Heart right ventricle (tissue), 16 donors: ENCODE results near the gene TRIM45. TPM values are rescaled to one million over a fixed set of nuclear protein-coding genes. Genes with fewer than 3 reads are reported as not detected.

Experiments
- ATAC-seq, 8 donors: fragments of 200-7000 bp; cut with Tn5 transposase; one replicate each; pipeline ENCODE4 v1.9.1; 2020; ENCODE audit warnings: mild to moderate bottlenecking in 8 of 8, moderate library complexity in 8 of 8, moderate number of reproducible peaks in 1 of 8
- DNase-seq, 2 donors: peaks; one replicate each; pipeline ENCODE4 v3.0.0-alpha.2; 2020
- H3K27ac ChIP-seq, 10 donors: fragments of 200-600 bp; sonication (generic) in 2 of 10; one replicate each; pipeline versions ENCODE4 v1.5.0 to v1.8.0; 2020 to 2022; ENCODE audit warnings: mild to moderate bottlenecking in 3 of 10
- H3K27me3 ChIP-seq, 7 donors: fragments of 200-600 bp; one replicate each; pipeline ENCODE4 v1.8.0; 2021 to 2022; ENCODE audit warnings: mild to moderate bottlenecking in 2 of 7
- H3K36me3 ChIP-seq, 9 donors: fragments of 200-600 bp; sonication (generic) in 1 of 9; one replicate each; pipeline versions ENCODE4 v1.5.0 to v1.8.0; 2020 to 2022; ENCODE audit warnings: mild to moderate bottlenecking in 2 of 9
- H3K4me1 ChIP-seq, 9 donors: fragments of 200-600 bp; sonication (generic) in 1 of 9; one replicate each; pipeline versions ENCODE4 v1.5.0 to v1.8.0; 2020 to 2022; ENCODE audit warnings: mild to moderate bottlenecking in 4 of 9
- H3K4me3 ChIP-seq, 10 donors: fragments of 200-600 bp; sonication (generic) in 2 of 10; one replicate each; pipeline versions ENCODE4 v1.5.0 to v1.8.0; 2020 to 2022; ENCODE audit warnings: mild to moderate bottlenecking in 7 of 10, moderate library complexity in 2 of 10
- H3K9me3 ChIP-seq, 11 donors: fragments of 200-600 bp in 10 of 11; sonication (generic) in 2 of 11; one replicate each; pipeline versions ENCODE4 v1.5.0 to v1.8.0; 2013 to 2022; ENCODE audit warnings: mild to moderate bottlenecking in 2 of 11, control low read depth in 1 of 11, moderate library complexity in 1 of 11
- CTCF ChIP-seq, 9 donors: fragments of 200-600 bp; sonication (generic) in 2 of 9; IDR thresholded peaks; one replicate each; pipeline versions ENCODE4 v1.5.0 to v1.8.0; 2021 to 2022; ENCODE audit warnings: antibody characterized with exemption in 9 of 9, mild to moderate bottlenecking in 5 of 9, moderate library complexity in 1 of 9
- WGBS, 2 donors: extraction: QIAGEN DNeasy Blood & Tissue Kit; methylation state at CpG; one replicate each; pipeline ENCODE4 v1.1.7; 2013; ENCODE audit warnings: inconsistent platforms in 1 of 2; 5-methylcytosine and 5-hydroxymethylcytosine counted together
- intact Hi-C, 10 donors: fragments of 100-400 bp; cut with DNase I; formaldehyde crosslinking; loops; one replicate each; pipeline versions ENCODE4 v1.11.1 to v1.14.2; 2022
- polyA plus RNA-seq, 2 donors: library from polyadenylated mRNA; stranded (reverse); fragments of 200-250 nt; gene quantifications; one replicate each; pipeline ENCODE4 v1.2.3, GENCODE V29; 2013
- total RNA-seq, 10 donors: library from RNA; stranded (reverse); fragmentation: NEBNext Ultra II Directional in 3 of 10; extraction: Animal tissue kit (Norgen Biotek cat#: 25700) in 3 of 10; gene quantifications; one replicate each; pipeline versions ENCODE4 v1.2.1 to v1.2.4, GENCODE V29; 2021 to 2023
- donor health status: Arrhythmogenic right ventricular cardiomyopathy.
- donor health status: ischemic (EF 13 %, LVEDD 7.1; RV severe dilation, severe dysfunction).
- donor health status: healthy with polysubstance abuse.
- donor health status: DM: no; HTN: yes; CAD: no.
- donor health status: DM: no; HTN: no; CAD: no.
- donor health status: ischemic (EF 25% LVEDD 6.9; RV normal size, moderate dysfunction).
- donor health status: ischemic (EF 25% LVEDD 5.7; RV mildly dilated, moderate dysfunction).
- donor health status: healthy.
- donor health status: DM: yes; HTN: yes; CAD: no.
- donor health status: Ischemic cardiomyopathy.
- donor health status: ischemic (EF 35%, LVEDD 5.7; RV mildly dilated, moderate dysfunction).
- donor health status: nonischemic (EF 11% LVEDD 7.7; RV severe dilation, severe dysfunction).
- donor health status: DM: yes; HTN: yes; CAD: no.
- donor health status: PGD.
- donor health status: ischemic (EF 29% LVEDD 5.4; RV normal size, mild dysfunction).
- donor health status: nonischemic (EF 23%, LVEDD 6.1; RV moderate dilation, normal function).

The TRIM45 gene
- total and polyA plus RNA-seq, 12 donors: 1.3 to 21.6 (median 14.7) TPM

GRCh38 chr1:117114877-117115276, 6.7 kb downstream of the TRIM45 start:
- no peak overlapping the region for H3K4me3 ChIP-seq
- 75 to 76% methylated on average over 2 of the region's 2 CpGs for WGBS, 2 donors
- no peak for DNase-seq
- H3K27ac ChIP-seq: no peak overlapping the region
- TF ChIP-seq CTCF (IDR thresholded peaks at IDR 0.05): no peak
- intact Hi-C loops: loop anchor here in 1 of 10 donors (5.0 kb wide), 1 partner anchor 38 kb away; no protein-coding TSS in a partner anchor
- H3K4me1 ChIP-seq: peaks cover 0 to 23% (median 8%) of the 10 kb centered on the region in 9 donors
- H3K36me3 ChIP-seq: peaks cover 0 to 71% (median 26%) of the 10 kb centered on the region in 9 donors
- no peak for ATAC-seq
- H3K9me3 ChIP-seq: no peaks in the 10 kb centered on the region
- H3K27me3 ChIP-seq: no peaks in the 10 kb centered on the region

DNA sequence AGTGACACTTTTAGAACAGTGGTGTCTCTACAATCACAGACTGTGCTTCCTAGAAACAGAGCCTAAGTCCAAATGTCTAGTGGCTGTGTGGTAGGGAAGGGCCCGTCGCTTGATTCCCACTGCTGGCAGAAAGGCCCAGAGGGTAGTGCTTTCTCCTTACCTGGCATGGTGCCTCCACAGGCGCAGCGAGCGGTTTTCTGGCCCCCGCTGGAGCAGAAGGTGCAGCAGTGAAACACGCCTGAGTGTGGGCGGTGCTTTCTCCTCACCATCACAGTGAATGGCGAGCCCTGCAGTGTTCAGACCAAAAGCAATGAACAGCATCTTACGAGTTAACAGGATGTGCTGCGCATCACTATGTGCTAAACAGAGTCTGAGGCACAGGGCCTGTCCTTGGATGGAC, 8.3 kb downstream of the TRIM45 start:
- no peak overlapping the region for H3K27ac ChIP-seq
- H3K9me3 ChIP-seq: no peaks in the 10 kb centered on the region
- intact Hi-C loops: no loop called here
- DNase-seq (no peak), ATAC-seq (peak in 1 of 8 donors; percentile 32)
- H3K4me3 ChIP-seq: no peak overlapping the region
- no peaks in the 10 kb centered on the region for H3K27me3 ChIP-seq
- TF ChIP-seq CTCF (IDR thresholded peaks at IDR 0.05): no peak
- H3K4me1 ChIP-seq: peaks cover 0 to 18% (median 0%) of the 10 kb centered on the region in 9 donors
- WGBS, 2 donors: 94 to 97% methylated on average over 11 of the region's 11 CpGs
- H3K36me3 ChIP-seq: peaks cover 0 to 86% (median 28%) of the 10 kb centered on the region in 9 donors

DNA sequence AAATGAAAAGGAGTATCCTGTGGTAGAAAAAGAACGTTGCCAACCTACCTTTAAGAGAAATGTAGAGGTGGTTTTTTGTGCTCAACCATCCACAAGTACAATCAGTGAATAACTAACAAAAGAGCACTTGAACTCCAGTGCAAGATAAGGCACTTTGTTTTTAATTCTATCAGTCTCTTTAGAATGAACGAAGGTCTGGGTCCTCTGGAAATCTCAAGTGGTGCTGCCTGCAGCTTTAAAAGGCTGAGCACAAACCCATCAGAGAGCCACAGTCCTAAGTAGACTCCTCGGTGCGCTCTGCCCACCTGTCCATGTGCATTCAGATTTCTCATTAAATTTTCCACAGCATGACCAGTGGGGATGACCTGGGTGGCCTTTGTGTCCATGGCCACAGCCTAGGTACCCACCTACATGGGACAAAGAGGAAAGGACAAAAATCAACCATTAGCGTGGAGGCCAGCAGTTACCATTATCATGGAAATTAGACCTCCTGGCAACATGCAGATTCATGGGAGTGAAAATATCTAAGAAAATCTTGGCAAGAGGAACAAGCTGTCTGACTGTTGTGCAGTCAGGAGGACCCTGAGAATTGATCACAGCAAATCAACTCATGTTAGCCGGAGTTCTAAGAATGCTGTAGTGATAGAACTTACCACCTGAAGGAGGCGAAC, 9.4 kb downstream of the TRIM45 start:
- TF ChIP-seq CTCF (IDR thresholded peaks at IDR 0.05): no peak
- Histone ChIP-seq H3K27ac (no peak overlapping the region), H3K4me3 (no peak overlapping the region), H3K36me3 (peaks cover 0 to 89% (median 28%) of the 10 kb centered on the region in 9 donors), H3K27me3 (no peaks in the 10 kb centered on the region), H3K4me1 (peaks cover 0 to 8% (median 0%) of the 10 kb centered on the region in 9 donors), H3K9me3 (no peaks in the 10 kb centered on the region)
- ATAC-seq (no peak), DNase-seq (no peak)
- WGBS, 2 donors: 76 to 77% methylated on average over 7 of the region's 7 CpGs
- intact Hi-C loops: no loop called here

GRCh38 chr1:117110774-117111173, 10.8 kb downstream of the TRIM45 start:
- no peak for TF ChIP-seq CTCF (IDR thresholded peaks at IDR 0.05)
- H3K27ac ChIP-seq: no peak overlapping the region
- ATAC-seq (no peak), DNase-seq (no peak)
- intact Hi-C loops: no loop called here
- no peaks in the 10 kb centered on the region for H3K4me1 ChIP-seq
- no peaks in the 10 kb centered on the region for H3K9me3 ChIP-seq
- H3K27me3 ChIP-seq: no peaks in the 10 kb centered on the region
- 92 to 95% methylated on average over 2 of the region's 2 CpGs for WGBS, 2 donors
- H3K36me3 ChIP-seq: peaks cover 0 to 92% (median 28%) of the 10 kb centered on the region in 9 donors
- no peak overlapping the region for H3K4me3 ChIP-seq
